ENCODE results near the gene WIPI1. TPM values are rescaled to one million over a fixed set of nuclear protein-coding genes. Genes with fewer than 3 reads are reported as not detected.

The WIPI1 gene, protein sequence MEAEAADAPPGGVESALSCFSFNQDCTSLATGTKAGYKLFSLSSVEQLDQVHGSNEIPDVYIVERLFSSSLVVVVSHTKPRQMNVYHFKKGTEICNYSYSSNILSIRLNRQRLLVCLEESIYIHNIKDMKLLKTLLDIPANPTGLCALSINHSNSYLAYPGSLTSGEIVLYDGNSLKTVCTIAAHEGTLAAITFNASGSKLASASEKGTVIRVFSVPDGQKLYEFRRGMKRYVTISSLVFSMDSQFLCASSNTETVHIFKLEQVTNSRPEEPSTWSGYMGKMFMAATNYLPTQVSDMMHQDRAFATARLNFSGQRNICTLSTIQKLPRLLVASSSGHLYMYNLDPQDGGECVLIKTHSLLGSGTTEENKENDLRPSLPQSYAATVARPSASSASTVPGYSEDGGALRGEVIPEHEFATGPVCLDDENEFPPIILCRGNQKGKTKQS
- 92.4 and 128 TPM in 2 replicates for total RNA-seq

GRCh38 chr17:68457168-68457538 lies at the start of gene WIPI1:
WIPI1 (minus strand) TSS chr17:68457496; CDS start chr17:68457421, 75 bp downstream.

Other genes with a start within 250 kb of the WIPI1 start
- 43.9 and 61.2 TPM in 2 replicates for gene AMZ2, start 209.5 kb downstream of the WIPI1 start, total RNA-seq
- 0.06 and 0.34 TPM in 2 replicates for gene SLC16A6, start 166.4 kb downstream of the WIPI1 start, total RNA-seq
- gene ARSG, start 166.0 kb downstream of the WIPI1 start, total RNA-seq: 2.6 and 3.3 TPM in 2 replicates
- gene PRKAR1A, start 54.9 kb upstream of the WIPI1 start, total RNA-seq: 269 and 395 TPM in 2 replicates
- 62.7 and 70.0 TPM in 2 replicates for gene FAM20A, start 143.9 kb upstream of the WIPI1 start, total RNA-seq

All from cardiac ventricle fibroblast (primary cell).